ENCODE measurements around the gene OR9Q1.

GRCh38 chr11:58061813-58062212 lies 38.1 kb downstream of the OR9Q1 start:
- no peak for TF ChIP-seq GATA3 (IDR thresholded peaks at IDR 0.05; ENCODE audit: low read depth, low read length)
- TF ChIP-seq GATA2 (IDR thresholded peaks at IDR 0.05; ENCODE audit: low read depth, low read length): no peak
